UCSD-AML1 (cell line): ENCODE measurements around the gene FBXO48.
A peak's percentile ranks its signal among the peaks of the same experiment; 100 is the strongest.

ENCODE experiments used
- DNase-seq: peaks from one replicate; lab custom pipeline; 2025; ENCODE audit not compliant: unreplicated experiment; lab: John Stamatoyannopoulos, UW

Gene FBXO48

GRCh38 chr2:68438455-68439303 is 28.4 kb downstream of the FBXO48 start:
- peak; percentile 30 for DNase-seq

GRCh38 chr2:68436270-68436669 is 30.8 kb downstream of the FBXO48 start:
- no peak for DNase-seq

DNA sequence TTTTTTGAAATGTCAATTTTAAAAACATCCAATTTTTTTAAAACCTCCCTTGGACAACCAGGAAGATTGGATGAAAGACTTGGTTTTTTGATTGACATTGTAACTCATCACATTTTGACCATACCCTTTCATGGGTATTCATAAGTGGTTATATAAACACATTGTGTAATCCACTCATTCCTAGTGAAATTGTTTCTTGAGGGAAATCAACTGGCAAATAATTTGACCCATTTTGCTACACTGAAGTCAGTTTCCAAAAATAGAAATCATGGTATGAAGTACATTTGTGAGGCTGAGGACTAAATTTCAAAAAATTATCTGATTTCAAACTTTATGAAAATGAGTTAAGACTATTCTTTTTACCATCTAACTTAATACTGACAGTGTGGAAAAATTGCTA is 31.5 kb downstream of the FBXO48 start:
- no peak for DNase-seq

DNA sequence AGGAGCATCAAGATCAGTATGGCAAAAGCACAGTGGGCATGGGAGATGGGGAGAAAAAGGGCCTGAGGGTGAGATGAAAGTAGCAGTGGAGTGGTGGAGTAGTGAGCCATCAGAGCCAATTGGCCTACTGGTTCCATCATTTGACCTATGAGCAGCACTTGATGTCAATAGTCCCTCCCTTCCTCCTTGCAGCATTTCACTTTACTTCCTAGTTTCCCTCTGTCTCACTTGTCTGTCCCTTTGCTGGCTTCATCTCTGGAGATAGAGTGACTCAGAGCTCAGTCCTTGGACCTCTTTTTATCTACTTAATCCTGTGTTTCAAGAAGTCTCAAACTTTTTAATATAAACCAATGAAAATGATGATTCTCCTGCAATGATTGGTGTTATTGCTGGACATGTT is 32.1 kb downstream of the FBXO48 start:
- DNase-seq = no peak

- no peak for DNase-seq
Observed at GRCh38 chr2:68432696-68433658, 34.1 kb downstream of the FBXO48 start.

- no peak for DNase-seq
Observed at GRCh38 chr2:68431316-68431972, 35.6 kb downstream of the FBXO48 start.

GRCh38 chr2:68429311-68429826 is 37.7 kb downstream of the FBXO48 start:
- no peak for DNase-seq

- no peak for DNase-seq
Observed at GRCh38 chr2:68428746-68429145, 38.3 kb downstream of the FBXO48 start.

GRCh38 chr2:68428126-68428525 is 39.0 kb downstream of the FBXO48 start:
- no peak for DNase-seq

GRCh38 chr2:68426848-68427579 is 40.1 kb downstream of the FBXO48 start:
- DNase-seq = no peak

- no peak for DNase-seq
Observed at GRCh38 chr2:68426446-68426845, 40.6 kb downstream of the FBXO48 start.

GRCh38 chr2:68425503-68425902 is 41.6 kb downstream of the FBXO48 start:
- no peak for DNase-seq

GRCh38 chr2:68423966-68424650 is 43.0 kb downstream of the FBXO48 start:
- DNase-seq = no peak

- no peak for DNase-seq
Observed at GRCh38 chr2:68420254-68420910, 46.7 kb downstream of the FBXO48 start.

- DNase-seq = peak; percentile 30
Observed at GRCh38 chr2:68418855-68419254, 48.2 kb downstream of the FBXO48 start.

- DNase-seq = no peak
Observed at GRCh38 chr2:68418419-68418818, 48.7 kb downstream of the FBXO48 start.

DNA sequence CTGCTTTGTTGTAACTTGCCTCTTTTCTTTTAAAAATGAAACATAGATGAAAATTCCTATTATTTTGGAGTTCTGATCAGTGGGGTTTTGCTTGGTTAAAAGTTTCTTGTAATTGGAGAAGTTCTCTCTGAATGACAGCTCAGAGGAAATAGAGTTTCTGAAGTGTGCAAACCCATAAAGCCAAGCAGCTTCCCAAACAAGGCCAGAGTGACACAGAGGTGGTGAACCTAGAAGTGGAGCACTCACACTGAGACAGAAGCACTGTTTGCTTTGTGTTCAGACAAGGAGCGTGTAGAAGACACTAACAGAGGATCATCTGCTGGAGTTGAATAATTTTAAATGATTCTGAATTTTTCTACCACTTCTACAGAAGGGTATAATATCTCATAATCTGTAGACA is 49.2 kb downstream of the FBXO48 start:
- no peak for DNase-seq

DNA sequence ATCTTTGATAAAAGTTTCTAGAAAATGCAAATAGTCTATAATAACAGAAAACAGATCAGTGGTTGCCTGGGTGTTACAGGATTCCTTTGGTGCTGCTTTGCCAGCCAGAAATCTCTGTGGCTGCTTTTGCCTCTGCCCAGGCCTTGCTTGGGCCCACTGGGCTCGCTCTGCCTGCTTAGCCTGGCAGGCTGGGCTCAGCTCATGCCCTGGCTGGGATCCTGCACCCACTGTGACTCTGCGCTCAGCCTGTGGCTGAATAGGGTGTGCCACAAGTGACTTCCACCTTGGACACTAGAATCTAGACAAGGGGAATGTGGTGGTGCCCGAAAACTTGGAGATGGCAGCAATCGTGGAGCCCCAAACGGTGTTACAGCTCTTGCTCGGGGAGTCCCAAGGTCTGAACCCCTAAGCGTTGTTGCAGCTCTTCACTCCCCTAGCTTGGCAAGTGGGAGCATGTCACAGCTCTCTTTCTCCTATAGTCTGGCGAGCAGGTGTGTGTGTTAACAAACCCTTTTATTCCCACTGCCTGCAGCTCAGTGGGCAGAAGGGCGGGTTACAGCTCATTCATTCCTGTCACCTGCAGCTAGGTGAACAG is 50.9 kb downstream of the FBXO48 start:
- DNase-seq = no peak

- DNase-seq = no peak
Observed at GRCh38 chr2:68415521-68415920, 51.6 kb downstream of the FBXO48 start.
